ENCODE data around the gene HOMER1. TPM values are rescaled to one million over a fixed set of nuclear protein-coding genes. Genes with fewer than 3 reads are reported as not detected.

HOMER1 gene
- polyA plus RNA-seq, 1 donor from 2014 or later, result 30.6 TPM

- no peak overlapping the region for H3K27ac ChIP-seq (ENCODE audit: low read length)
- no peak overlapping the region for H3K4me3 ChIP-seq (ENCODE audit: low read length)
- no peaks in the 10 kb centered on the region for H3K36me3 ChIP-seq (ENCODE audit: insufficient read depth, low read length)
- H3K27me3 ChIP-seq (ENCODE audit: insufficient read depth, low read depth, low read length), result no peaks in the 10 kb centered on the region
- no peak overlapping the region for H2AFZ ChIP-seq (ENCODE audit: low read depth, low read length)
- H3K9me3 ChIP-seq (ENCODE audit: low read length), result no peaks in the 10 kb centered on the region
- H3K4me2 ChIP-seq (ENCODE audit: low read length), result no peak overlapping the region
- no peaks in the 10 kb centered on the region for H3F3A ChIP-seq (ENCODE audit: insufficient read depth, low read length, poor library complexity, severe bottlenecking)
- H3K9me2 ChIP-seq (ENCODE audit: insufficient read depth, low read length), result no peaks in the 10 kb centered on the region
- H3K79me2 ChIP-seq (replicated peaks; ENCODE audit: insufficient read depth, low read length), result no peaks in the 10 kb centered on the region
- TF ChIP-seq MXI1 (conservative IDR thresholded peaks at IDR 0.05; ENCODE audit: poor library complexity, severe bottlenecking) (no peak), TAF1 (IDR thresholded peaks at IDR 0.05; ENCODE audit: low read depth) (no peak), EP300 (conservative IDR thresholded peaks at IDR 0.05; ENCODE audit: poor library complexity, severe bottlenecking) (no peak), EZH2 (IDR thresholded peaks at IDR 0.05; ENCODE audit: borderline replicate concordance, insufficient read depth, low read length, poor library complexity, severe bottlenecking) (no peak)
- no peaks in the 10 kb centered on the region for H4K20me1 ChIP-seq (ENCODE audit: insufficient read depth)
- H3K9ac ChIP-seq (ENCODE audit: low read length), result no peak overlapping the region
Measured at GRCh38 chr5:79560771-79561524, 47.0 kb upstream of the HOMER1 start.

GRCh38 chr5:79555418-79555817 lies 41.5 kb upstream of the HOMER1 start:
- Histone ChIP-seq H3K36me3 (ENCODE audit: insufficient read depth, low read length) (no peaks in the 10 kb centered on the region), H4K20me1 (ENCODE audit: insufficient read depth) (no peaks in the 10 kb centered on the region), H3F3A (ENCODE audit: insufficient read depth, low read length, poor library complexity, severe bottlenecking) (no peaks in the 10 kb centered on the region), H3K9ac (ENCODE audit: low read length) (no peak overlapping the region), H3K27ac (ENCODE audit: low read length) (no peak overlapping the region), H2AFZ (ENCODE audit: low read depth, low read length) (no peak overlapping the region), H3K4me3 (ENCODE audit: low read length) (no peak overlapping the region), H3K9me3 (ENCODE audit: low read length) (no peaks in the 10 kb centered on the region), H3K27me3 (ENCODE audit: insufficient read depth, low read depth, low read length) (no peaks in the 10 kb centered on the region), H3K79me2 (replicated peaks; ENCODE audit: insufficient read depth, low read length) (no peaks in the 10 kb centered on the region), H3K9me2 (ENCODE audit: insufficient read depth, low read length) (no peaks in the 10 kb centered on the region), H3K4me2 (ENCODE audit: low read length) (no peak overlapping the region)
- TF ChIP-seq POLR2AphosphoS5 (IDR thresholded peaks at IDR 0.05), result no peak
- TF ChIP-seq TAF1 (IDR thresholded peaks at IDR 0.05; ENCODE audit: low read depth), result no peak
- TF ChIP-seq MXI1 (conservative IDR thresholded peaks at IDR 0.05; ENCODE audit: poor library complexity, severe bottlenecking), result no peak
- TF ChIP-seq REST (IDR thresholded peaks at IDR 0.05; ENCODE audit: borderline replicate concordance), result no peak
- TF ChIP-seq SMC3 (conservative IDR thresholded peaks at IDR 0.05; ENCODE audit: poor library complexity), result no peak
- TF ChIP-seq CTCF (IDR thresholded peaks at IDR 0.05; ENCODE audit: poor library complexity, severe bottlenecking), result no peak
- no peak for TF ChIP-seq EZH2 (IDR thresholded peaks at IDR 0.05; ENCODE audit: borderline replicate concordance, insufficient read depth, low read length, poor library complexity, severe bottlenecking)
- TF ChIP-seq RAD21 (conservative IDR thresholded peaks at IDR 0.05), result no peak
- no peak for TF ChIP-seq EP300 (conservative IDR thresholded peaks at IDR 0.05; ENCODE audit: poor library complexity, severe bottlenecking)

All from neural cell (in vitro differentiated cells).